ENCODE data around the gene SIX1. TPM values are rescaled to one million over a fixed set of nuclear protein-coding genes. Genes with fewer than 3 reads are reported as not detected.

Gene SIX1
- total RNA-seq, 6 donors from 2014 or later: 0.17 to 8.9 (median 1.8) TPM

DNA sequence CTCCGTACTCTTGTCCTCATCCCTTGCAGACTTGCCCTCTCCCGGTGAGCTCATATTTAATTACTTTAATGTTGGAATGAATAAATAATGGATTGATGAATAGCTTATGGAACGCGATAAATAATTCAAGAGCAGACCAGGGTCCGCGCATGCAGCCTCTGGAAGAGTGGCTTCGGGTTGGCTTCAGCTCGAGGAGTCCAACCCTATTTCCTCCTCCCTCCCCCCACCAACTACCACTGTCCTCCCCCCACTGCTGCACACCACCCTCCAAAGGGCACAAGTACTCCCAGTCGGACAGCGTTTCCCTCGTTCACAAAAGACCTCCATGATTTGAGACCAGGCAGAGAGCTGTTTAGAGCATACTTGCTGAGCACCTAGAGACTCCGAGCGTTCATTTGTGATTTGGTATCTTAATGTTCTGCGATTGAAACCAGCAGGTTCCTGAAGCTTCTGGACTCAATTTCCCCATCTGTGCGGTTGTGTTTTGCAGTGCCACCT, 647 bp upstream of the SIX1 start:
- Histone ChIP-seq H3K4me3 (peak overlapping the region in 3 of 4 donors; percentile 44 to 60 (median 54)), H3K9me3 (no peaks in the 10 kb centered on the region), H3K4me1 (peaks cover 41 to 56% (median 44%) of the 10 kb centered on the region in 4 donors), H3K36me3 (no peaks in the 10 kb centered on the region), H3K27ac (no peak overlapping the region), H3K27me3 (peaks cover 2 to 88% (median 55%) of the 10 kb centered on the region in 4 donors)
- ATAC-seq (ENCODE audit: low FRiP score in 2 of 2) (no peak), DNase-seq (no peak)
- WGBS, 2 donors: 8 to 11% methylated on average over 15 of the region's 15 CpGs
- no peak for TF ChIP-seq EP300 (IDR thresholded peaks at IDR 0.05)
- TF ChIP-seq, protein P1, sequence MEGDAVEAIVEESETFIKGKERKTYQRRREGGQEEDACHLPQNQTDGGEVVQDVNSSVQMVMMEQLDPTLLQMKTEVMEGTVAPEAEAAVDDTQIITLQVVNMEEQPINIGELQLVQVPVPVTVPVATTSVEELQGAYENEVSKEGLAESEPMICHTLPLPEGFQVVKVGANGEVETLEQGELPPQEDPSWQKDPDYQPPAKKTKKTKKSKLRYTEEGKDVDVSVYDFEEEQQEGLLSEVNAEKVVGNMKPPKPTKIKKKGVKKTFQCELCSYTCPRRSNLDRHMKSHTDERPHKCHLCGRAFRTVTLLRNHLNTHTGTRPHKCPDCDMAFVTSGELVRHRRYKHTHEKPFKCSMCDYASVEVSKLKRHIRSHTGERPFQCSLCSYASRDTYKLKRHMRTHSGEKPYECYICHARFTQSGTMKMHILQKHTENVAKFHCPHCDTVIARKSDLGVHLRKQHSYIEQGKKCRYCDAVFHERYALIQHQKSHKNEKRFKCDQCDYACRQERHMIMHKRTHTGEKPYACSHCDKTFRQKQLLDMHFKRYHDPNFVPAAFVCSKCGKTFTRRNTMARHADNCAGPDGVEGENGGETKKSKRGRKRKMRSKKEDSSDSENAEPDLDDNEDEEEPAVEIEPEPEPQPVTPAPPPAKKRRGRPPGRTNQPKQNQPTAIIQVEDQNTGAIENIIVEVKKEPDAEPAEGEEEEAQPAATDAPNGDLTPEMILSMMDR (IDR thresholded peaks at IDR 0.05): no peak
- TF ChIP-seq POLR2AphosphoS5 (IDR thresholded peaks at IDR 0.05): no peak
- TF ChIP-seq POLR2A (IDR thresholded peaks at IDR 0.05): no peak

DNA sequence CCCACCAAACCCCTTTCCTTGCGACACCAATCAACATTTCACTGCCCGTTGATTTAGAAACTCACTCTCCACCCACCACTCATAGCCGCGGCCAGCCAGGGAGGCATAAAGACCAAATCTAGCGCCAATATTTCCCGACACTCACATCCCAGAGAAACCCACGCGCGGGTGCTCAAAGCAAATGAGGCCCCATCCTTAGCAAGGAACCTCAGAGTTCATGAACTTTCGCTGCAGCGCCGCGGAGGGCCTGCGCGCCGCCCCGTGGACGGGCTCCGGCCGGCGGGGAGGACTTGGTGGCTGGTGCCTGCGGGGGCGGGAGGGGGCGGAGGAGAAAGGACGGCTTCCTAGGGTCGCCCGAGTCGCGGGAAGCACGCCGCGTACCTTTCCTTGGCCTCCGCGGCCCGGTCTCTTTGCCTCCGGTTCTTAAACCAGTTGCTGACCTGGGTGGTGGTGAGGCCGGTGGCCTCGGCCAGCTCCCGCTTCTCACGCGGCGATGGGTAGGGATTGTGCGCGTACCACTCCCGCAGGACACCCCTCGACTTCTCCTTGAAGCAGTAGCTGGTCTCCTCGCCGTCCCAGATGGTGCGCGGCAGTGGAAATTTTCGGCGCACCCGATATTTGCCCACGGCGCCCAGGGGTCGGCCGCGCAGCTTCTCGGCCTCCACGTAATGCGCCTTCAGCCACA, 886 bp downstream of the SIX1 start:
- Histone ChIP-seq H3K27me3 (peaks cover 2 to 88% (median 51%) of the 10 kb centered on the region in 4 donors), H3K4me3 (peak overlapping the region in 3 of 4 donors; percentile 44 to 60 (median 54)), H3K36me3 (no peaks in the 10 kb centered on the region), H3K4me1 (peaks cover 41 to 59% (median 44%) of the 10 kb centered on the region in 4 donors), H3K27ac (no peak overlapping the region), H3K9me3 (no peaks in the 10 kb centered on the region)
- DNase-seq (peak in 1 of 2 donors; percentile 86), ATAC-seq (ENCODE audit: low FRiP score in 2 of 2) (peak in 1 of 2 donors; percentile 51)
- WGBS, 2 donors: 9 to 20% methylated on average over 2 to 60 of the region's 61 CpGs
- TF ChIP-seq EP300 (IDR thresholded peaks at IDR 0.05) (no peak), POLR2AphosphoS5 (IDR thresholded peaks at IDR 0.05) (no peak)

DNA sequence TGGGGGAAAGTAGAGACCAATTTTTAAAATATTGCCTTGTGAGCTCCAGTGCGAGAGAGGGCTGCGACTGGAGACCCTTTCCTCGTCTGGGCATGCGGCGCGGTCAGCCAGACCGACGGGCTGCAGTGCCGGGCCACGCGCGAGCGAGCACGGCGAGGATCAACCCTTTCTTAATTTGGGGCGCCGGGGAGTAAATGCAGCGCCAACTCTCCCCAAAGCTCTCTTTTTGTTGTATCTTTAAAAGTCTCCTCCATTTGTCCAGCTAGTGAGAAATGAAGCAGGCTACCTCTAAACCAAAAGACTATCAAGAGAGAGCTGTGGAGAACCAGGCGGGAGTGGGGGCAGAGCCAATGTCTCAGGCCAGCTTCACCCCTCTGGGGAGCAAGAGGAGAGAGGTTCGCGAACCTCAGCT, 1.4 kb downstream of the SIX1 start:
- Histone ChIP-seq H3K36me3 (no peaks in the 10 kb centered on the region), H3K4me3 (peak overlapping the region in 3 of 4 donors; percentile 44 to 60 (median 54)), H3K27me3 (peaks cover 2 to 86% (median 50%) of the 10 kb centered on the region in 4 donors), H3K27ac (no peak overlapping the region), H3K4me1 (peaks cover 36 to 59% (median 43%) of the 10 kb centered on the region in 4 donors), H3K9me3 (no peaks in the 10 kb centered on the region)
- TF ChIP-seq, protein P1 (IDR thresholded peaks at IDR 0.05): no peak
- TF ChIP-seq EP300 (IDR thresholded peaks at IDR 0.05) (no peak), POLR2AphosphoS5 (IDR thresholded peaks at IDR 0.05) (no peak), POLR2A (IDR thresholded peaks at IDR 0.05) (no peak)
- ATAC-seq (ENCODE audit: low FRiP score in 2 of 2): no peak
- WGBS, 2 donors: 18 to 23% methylated on average over 18 to 21 of the region's 21 CpGs
- peak in 1 of 2 donors; percentile 70 for DNase-seq

DNA sequence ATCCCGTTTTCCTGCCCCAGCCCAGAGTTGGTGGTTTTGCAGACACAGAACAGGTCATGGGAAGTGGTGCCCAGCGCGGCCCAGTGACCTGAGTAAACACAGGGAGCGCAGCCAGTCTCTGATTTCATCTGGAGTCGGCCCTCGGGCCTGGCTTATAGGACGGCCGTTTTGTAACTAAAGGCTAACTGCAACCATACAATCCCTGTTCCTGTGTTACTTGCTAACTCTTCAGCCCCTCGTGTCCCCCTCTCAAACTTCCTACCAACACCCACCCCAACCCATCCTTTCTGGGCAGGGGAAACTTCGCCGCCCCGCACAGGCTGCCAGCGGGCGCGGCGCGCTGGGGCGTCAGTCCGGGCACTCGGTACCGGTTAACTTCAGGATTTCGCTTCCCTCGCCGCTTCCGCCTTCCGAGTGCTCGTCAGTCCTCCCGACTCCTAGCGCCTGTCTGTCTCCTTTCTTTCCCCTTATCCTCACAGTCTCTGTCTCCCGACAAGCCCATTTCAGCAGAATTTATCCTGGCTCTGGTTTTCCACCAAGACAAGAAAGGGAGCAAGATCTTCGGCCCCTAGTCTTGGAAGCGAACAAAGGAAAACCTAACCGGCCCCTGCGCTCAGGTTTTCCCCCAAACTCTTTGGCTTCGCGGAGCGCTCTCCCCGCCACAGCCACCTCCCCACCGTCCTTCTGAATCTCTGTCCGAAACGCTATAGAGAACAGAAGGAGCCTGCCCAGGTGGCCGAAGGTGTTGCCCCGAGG, 2.0 kb downstream of the SIX1 start:
- ATAC-seq (ENCODE audit: low FRiP score in 2 of 2) (peak in 1 of 2 donors; percentile 41), DNase-seq (peak in 1 of 2 donors; percentile 81)
- Histone ChIP-seq H3K4me3 (peak overlapping the region in 3 of 4 donors; percentile 44 to 60 (median 54)), H3K27ac (no peak overlapping the region), H3K27me3 (peaks cover 2 to 86% (median 50%) of the 10 kb centered on the region in 4 donors), H3K4me1 (peaks cover 38 to 59% (median 41%) of the 10 kb centered on the region in 4 donors), H3K9me3 (no peaks in the 10 kb centered on the region), H3K36me3 (no peaks in the 10 kb centered on the region)
- WGBS, 2 donors: 9 to 13% methylated on average over 34 to 43 of the region's 43 CpGs
- TF ChIP-seq POLR2AphosphoS5 (IDR thresholded peaks at IDR 0.05): no peak

DNA sequence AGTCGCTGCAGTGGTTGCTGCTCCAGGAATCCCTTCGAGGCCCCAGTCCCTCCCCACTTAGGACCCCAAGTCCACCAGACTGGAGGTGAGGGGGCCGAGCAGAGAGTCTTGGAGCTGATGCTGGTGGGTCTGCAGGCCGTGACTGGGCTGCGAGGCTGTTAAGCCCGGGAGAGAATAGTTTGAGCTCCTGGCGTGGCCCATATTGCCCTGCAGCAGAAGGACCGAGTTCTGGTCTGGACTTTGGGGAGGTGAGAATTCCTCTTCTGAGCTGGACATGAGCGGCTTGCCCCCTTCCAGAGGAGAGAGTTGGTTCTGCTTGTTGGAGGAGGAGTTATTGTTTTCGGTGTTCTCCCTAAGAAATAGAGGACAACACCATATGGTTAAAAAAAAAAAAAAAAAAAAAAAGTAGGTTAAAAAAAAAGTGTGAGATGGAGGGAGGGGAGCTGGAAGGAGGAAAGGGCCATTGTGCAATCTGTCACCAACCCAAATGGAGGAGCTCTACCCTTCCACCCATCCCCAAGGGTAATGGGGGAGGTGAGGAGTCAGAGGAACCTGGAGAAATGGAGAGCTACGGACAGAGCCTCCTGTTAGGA, 3.0 kb downstream of the SIX1 start:
- Histone ChIP-seq H3K27me3 (peaks cover 6 to 87% (median 54%) of the 10 kb centered on the region in 4 donors), H3K36me3 (no peaks in the 10 kb centered on the region), H3K9me3 (no peaks in the 10 kb centered on the region), H3K4me1 (peaks cover 41 to 53% (median 43%) of the 10 kb centered on the region in 4 donors), H3K4me3 (no peak overlapping the region), H3K27ac (no peak overlapping the region)
- ATAC-seq (ENCODE audit: low FRiP score in 2 of 2): no peak
- no peak for DNase-seq
- 38 to 46% methylated on average over 11 of the region's 11 CpGs for WGBS, 2 donors
- TF ChIP-seq EP300 (IDR thresholded peaks at IDR 0.05): no peak
- TF ChIP-seq, protein P1 (IDR thresholded peaks at IDR 0.05): no peak
- no peak for TF ChIP-seq POLR2AphosphoS5 (IDR thresholded peaks at IDR 0.05)
- TF ChIP-seq POLR2A (IDR thresholded peaks at IDR 0.05): no peak
